Measurements from ENCODE around the gene TSC22D1.

The TSC22D1 gene

GRCh38 chr13:44410328-44410859 lies 165.7 kb downstream of the TSC22D1 start:
- no peak for DNase-seq (ENCODE audit: low read depth in 2 of 3, low spot score in 1 of 3)

GRCh38 chr13:44409595-44409994 lies 166.5 kb downstream of the TSC22D1 start:
- DNase-seq (ENCODE audit: low read depth in 2 of 3, low spot score in 1 of 3), result no peak

GRCh38 chr13:44407891-44408290 lies 168.2 kb downstream of the TSC22D1 start:
- DNase-seq (ENCODE audit: low read depth in 2 of 3, low spot score in 1 of 3), result no peak

- no peak for DNase-seq (ENCODE audit: low read depth in 2 of 3, low spot score in 1 of 3)
Measured at GRCh38 chr13:44407379-44407778, 168.8 kb downstream of the TSC22D1 start.

DNA sequence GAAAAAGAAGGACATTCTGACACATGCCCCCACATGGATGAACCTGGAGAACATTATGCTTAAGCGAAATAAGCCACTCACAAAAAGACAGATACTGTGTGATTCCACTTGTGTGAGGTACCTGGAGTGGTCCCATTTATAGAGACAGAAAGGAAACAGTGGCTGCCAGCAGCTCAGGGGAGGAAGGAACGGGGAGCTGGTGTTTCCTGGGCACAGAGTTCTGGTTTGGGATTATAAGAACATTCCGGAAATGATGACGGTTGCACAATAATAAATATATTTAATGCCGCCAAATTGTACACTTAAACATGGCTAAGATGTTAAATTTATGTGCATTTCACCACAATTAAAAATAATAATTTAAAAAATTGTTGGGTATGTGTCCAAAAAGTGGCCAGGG lies 169.5 kb downstream of the TSC22D1 start:
- DNase-seq (ENCODE audit: low read depth in 2 of 3, low spot score in 1 of 3), result no peak

- DNase-seq (ENCODE audit: low read depth in 2 of 3, low spot score in 1 of 3), result no peak
Measured at GRCh38 chr13:44404261-44405132, 171.6 kb downstream of the TSC22D1 start.

- DNase-seq (ENCODE audit: low read depth in 2 of 3, low spot score in 1 of 3), result no peak
Measured at GRCh38 chr13:44403461-44404056, 172.6 kb downstream of the TSC22D1 start.

GRCh38 chr13:44402899-44403445 lies 173.2 kb downstream of the TSC22D1 start:
- DNase-seq (ENCODE audit: low read depth in 2 of 3, low spot score in 1 of 3), result no peak

GRCh38 chr13:44401577-44401976 lies 174.6 kb downstream of the TSC22D1 start:
- DNase-seq (ENCODE audit: low read depth in 2 of 3, low spot score in 1 of 3), result no peak

DNA sequence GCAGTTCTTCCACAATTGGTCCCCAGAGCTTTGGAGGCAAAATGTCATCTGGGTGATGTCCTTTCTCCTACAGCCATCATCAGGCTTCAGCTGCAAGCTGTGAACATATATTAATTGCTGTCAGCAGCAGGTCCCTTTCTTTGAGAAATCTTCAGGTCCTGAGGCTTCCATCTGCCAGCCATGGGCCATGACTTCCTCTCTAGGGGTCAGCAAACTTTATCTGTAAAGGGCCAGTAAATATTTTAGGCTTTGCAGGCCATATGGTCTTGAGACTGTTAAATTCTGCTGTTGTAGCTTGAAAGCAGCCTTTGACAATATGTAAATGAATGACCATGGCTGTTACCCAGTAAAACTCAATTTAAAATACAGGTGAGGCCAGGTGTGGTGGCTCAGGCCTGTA lies 175.4 kb downstream of the TSC22D1 start:
- DNase-seq (ENCODE audit: low read depth in 2 of 3, low spot score in 1 of 3), result no peak

- DNase-seq (ENCODE audit: low read depth in 2 of 3, low spot score in 1 of 3), result no peak
Measured at GRCh38 chr13:44399074-44399473, 177.1 kb downstream of the TSC22D1 start.

DNA sequence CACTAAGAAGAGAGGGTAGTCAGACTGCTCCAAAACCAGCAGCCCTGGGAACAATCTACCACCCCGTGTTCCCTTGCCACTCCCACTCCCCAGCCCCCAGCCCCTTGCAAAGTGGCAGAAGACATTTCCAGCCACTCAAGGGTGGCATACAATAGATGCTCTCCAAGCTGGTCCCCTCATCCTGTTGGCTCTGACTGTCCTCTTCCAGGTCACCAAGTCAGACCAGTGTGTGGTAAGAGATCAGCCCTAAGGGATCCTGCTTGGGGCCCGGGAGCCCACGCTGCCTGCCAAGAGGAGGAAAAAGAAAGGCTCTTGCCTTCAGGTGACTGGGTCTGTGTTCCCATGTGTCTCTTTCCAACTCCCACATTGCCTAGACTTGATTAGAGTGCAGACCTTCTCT lies 177.5 kb downstream of the TSC22D1 start:
- no peak for DNase-seq (ENCODE audit: low read depth in 2 of 3, low spot score in 1 of 3)

- DNase-seq (ENCODE audit: low read depth in 2 of 3, low spot score in 1 of 3), result no peak
Measured at GRCh38 chr13:44397766-44398223, 178.3 kb downstream of the TSC22D1 start.

- no peak for DNase-seq (ENCODE audit: low read depth in 2 of 3, low spot score in 1 of 3)
Measured at GRCh38 chr13:44396701-44397580, 179.2 kb downstream of the TSC22D1 start.

DNA sequence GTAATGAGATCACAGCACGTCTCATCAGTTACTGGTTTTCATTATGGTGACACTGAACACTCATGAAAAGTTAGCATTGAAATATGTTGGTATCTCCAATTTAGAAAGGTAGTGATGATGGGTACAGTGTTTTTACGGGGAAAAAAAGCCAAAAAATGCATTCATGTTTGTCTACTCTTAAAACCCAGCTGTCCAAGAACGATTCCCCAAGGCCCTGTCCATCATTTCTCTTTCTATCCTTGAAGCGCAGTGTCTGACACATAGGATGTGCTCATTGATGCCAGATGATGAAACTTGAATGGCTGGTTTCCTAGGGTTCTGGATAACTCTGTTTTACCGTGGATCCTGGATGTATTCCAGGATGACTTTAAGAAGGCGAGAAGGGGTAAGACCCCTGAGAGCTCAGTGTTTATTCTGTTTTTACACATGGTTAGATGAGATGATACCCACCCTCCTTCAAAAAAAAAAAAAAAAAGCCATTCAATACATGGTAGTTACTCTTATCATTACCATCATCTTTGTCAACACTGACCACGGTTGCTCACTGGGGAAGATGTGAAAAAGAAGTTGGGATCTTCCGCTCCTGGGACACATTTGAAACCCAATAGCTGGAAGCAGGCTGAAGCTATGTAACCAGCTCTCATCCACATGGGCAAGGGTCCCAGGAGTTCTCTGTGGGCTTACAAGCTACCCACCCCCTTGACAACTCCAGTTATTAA lies 180.0 kb downstream of the TSC22D1 start:
- no peak for DNase-seq (ENCODE audit: low read depth in 2 of 3, low spot score in 1 of 3)

DNA sequence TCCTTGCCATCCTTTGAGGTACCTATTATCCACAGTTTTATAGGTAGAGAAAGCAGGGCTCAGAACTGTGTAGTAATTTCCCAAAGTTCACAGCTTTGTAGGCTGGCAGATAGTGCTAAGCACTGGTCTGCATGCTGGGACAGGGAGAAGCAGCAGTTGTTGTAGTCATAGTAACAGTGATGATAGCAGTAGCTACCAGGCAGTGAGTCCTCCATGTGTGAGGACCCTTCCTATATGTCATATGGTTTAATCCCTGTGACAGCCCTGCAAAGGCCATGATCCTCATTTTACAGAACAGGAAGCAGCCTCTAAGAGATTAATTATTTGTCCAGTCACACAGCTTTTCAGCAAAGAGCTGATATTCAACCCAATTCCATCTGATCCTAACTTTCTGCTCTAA lies 181.5 kb downstream of the TSC22D1 start:
- DNase-seq (ENCODE audit: low read depth in 2 of 3, low spot score in 1 of 3), result no peak

- no peak for DNase-seq (ENCODE audit: low read depth in 2 of 3, low spot score in 1 of 3)
Measured at GRCh38 chr13:44393391-44393790, 182.7 kb downstream of the TSC22D1 start.

GRCh38 chr13:44389876-44390275 lies 186.3 kb downstream of the TSC22D1 start:
- no peak for DNase-seq (ENCODE audit: low read depth in 2 of 3, low spot score in 1 of 3)

GRCh38 chr13:44389060-44389666 lies 187.0 kb downstream of the TSC22D1 start:
- no peak for DNase-seq (ENCODE audit: low read depth in 2 of 3, low spot score in 1 of 3)

All from stimulated activated CD4-positive, alpha-beta T cell treated with anti-CD3 and anti-CD28 coated beads, Interleukin-12 subunit alpha, Interleukin-12 subunit beta, amount 100 ng/mL, for 48 hours (primary cell).